ENCODE data around the gene ZNF664. TPM values are rescaled to one million over a fixed set of nuclear protein-coding genes. Genes with fewer than 3 reads are reported as not detected.

Gene ZNF664
- total and polyA plus RNA-seq, 10 of the 15 experiments (the other 5 are each of a cell fraction or from before 2014, with no cell fraction given) = 1.8 to 65.6 (median 30.8) TPM

DNA sequence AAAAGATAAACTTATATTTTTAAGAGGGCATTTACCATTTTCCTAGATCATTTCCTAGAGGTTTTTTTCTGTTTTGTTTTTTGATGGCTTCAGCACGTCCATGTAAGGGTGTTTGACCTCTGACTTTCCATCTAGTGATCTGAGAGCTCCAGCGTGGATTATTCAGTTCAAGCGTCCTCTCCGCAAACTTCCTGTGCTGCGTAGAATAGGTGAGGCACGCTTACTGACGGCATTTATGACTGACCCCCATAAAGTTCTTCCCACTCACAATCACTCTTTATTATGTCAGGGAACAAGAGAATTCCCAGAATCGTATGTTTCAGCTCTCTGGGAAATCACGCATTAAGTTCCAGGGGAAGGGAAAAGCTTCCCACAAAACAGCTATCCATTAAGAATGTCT lies 16.8 kb upstream of the ZNF664 start:
- no peak for DNase-seq (ENCODE audit: low read depth, low spot score)
- intact Hi-C loops (cut with micrococcal nuclease; ENCODE audit: unreplicated experiment) = no loop called here
- 84% methylated on average over 9 of the region's 9 CpGs for WGBS (ENCODE audit: insufficient coverage, insufficient replicate concordance, low lambda C conversion rate, missing lambda C conversion rate)
- Histone ChIP-seq H3K27me3 (replicated peaks in 1 of 2; ENCODE audit: control insufficient read depth in 2 of 2, insufficient read depth in 2 of 2, low read length in 1 of 2) (no peaks in the 10 kb centered on the region), H3K9me3 (replicated peaks; ENCODE audit: control insufficient read depth, insufficient read depth, low read length) (no peaks in the 10 kb centered on the region), H3K27ac (ENCODE audit: control insufficient read depth, insufficient read depth) (no peak overlapping the region), H3K4me1 (ENCODE audit: control insufficient read depth, insufficient read depth, low read length) (no peaks in the 10 kb centered on the region), H3K9ac (ENCODE audit: control insufficient read depth, insufficient read depth, low read length) (no peak overlapping the region), H3K79me2 (ENCODE audit: control insufficient read depth, insufficient read depth, low read length) (no peaks in the 10 kb centered on the region), H4K20me1 (ENCODE audit: control insufficient read depth, insufficient read depth) (no peaks in the 10 kb centered on the region), H3K4me3 (no peak overlapping the region), H2AFZ (ENCODE audit: control insufficient read depth, low read depth, low read length) (no peak overlapping the region), H3K36me3 (ENCODE audit: control insufficient read depth in 2 of 2, insufficient read depth in 2 of 2, low read length in 1 of 2) (no peaks in the 10 kb centered on the region), H3K4me2 (ENCODE audit: control insufficient read depth, insufficient read depth) (no peak overlapping the region)
- POLR2A ChIA-PET = interaction anchor here (0.6 kb wide), 1 partner anchor 628 kb away, joined by 4 read pairs; no protein-coding TSS in a partner anchor
- SMC1A ChIA-PET (ENCODE audit: uncharacterized antibody, unreplicated experiment) = interaction anchor here (1.4 to 1.5 kb wide), 2 partner anchors 9 to 38 kb away, joined by 3 to 4 read pairs; no protein-coding TSS in a partner anchor
- CTCF ChIA-PET = interaction anchor here (1.0 kb wide), 1 partner anchor 27 kb away, joined by 3 read pairs; no protein-coding TSS in a partner anchor
- no peak for ATAC-seq
- TF ChIP-seq MEF2B (IDR thresholded peaks at IDR 0.05; ENCODE audit: partially characterized antibody, poor library complexity, severe bottlenecking) = no peak
- TF ChIP-seq STAT1 (conservative IDR thresholded peaks at IDR 0.05) = no peak
- TF ChIP-seq, protein P1, sequence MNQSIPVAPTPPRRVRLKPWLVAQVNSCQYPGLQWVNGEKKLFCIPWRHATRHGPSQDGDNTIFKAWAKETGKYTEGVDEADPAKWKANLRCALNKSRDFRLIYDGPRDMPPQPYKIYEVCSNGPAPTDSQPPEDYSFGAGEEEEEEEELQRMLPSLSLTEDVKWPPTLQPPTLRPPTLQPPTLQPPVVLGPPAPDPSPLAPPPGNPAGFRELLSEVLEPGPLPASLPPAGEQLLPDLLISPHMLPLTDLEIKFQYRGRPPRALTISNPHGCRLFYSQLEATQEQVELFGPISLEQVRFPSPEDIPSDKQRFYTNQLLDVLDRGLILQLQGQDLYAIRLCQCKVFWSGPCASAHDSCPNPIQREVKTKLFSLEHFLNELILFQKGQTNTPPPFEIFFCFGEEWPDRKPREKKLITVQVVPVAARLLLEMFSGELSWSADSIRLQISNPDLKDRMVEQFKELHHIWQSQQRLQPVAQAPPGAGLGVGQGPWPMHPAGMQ (IDR thresholded peaks at IDR 0.05; ENCODE audit: borderline replicate concordance) = no peak
- no peak for TF ChIP-seq ZZZ3 (IDR thresholded peaks at IDR 0.05; ENCODE audit: control insufficient read depth, insufficient read length, low read depth)
- no peak for TF ChIP-seq CBX3 (IDR thresholded peaks at IDR 0.05; ENCODE audit: borderline replicate concordance, low read depth)
- no peak for TF ChIP-seq ASH2L (IDR thresholded peaks at IDR 0.05; ENCODE audit: borderline replicate concordance, low read depth)
- no peak for TF ChIP-seq NR2F1 (conservative IDR thresholded peaks at IDR 0.05)
- TF ChIP-seq EED (IDR thresholded peaks at IDR 0.05; ENCODE audit: low read depth) = no peak
- no peak for TF ChIP-seq NRF1 (conservative IDR thresholded peaks at IDR 0.05; ENCODE audit: low read depth, low read length)
- TF ChIP-seq HDAC6 (IDR thresholded peaks at IDR 0.05; ENCODE audit: unreplicated experiment) = no peak
- TF ChIP-seq SUZ12 (IDR thresholded peaks at IDR 0.05; ENCODE audit: unreplicated experiment) = no peak
- in situ Hi-C loops (cut with MboI) = no loop called here
- RAD21 ChIA-PET (ENCODE audit: unreplicated experiment) = no interaction called here
- no peak for FAIRE-seq
- no TSS peak for BruUV-seq (replicated peaks)

Data from GM12878 (cell line).